Lower leg skin (tissue), 4 donors: Measurements from ENCODE around the gene CD164L2. TPM values are rescaled to one million over a fixed set of nuclear protein-coding genes. Genes with fewer than 3 reads are reported as not detected.
"Not testable (repeated sequence)": the region's sequence is repeated elsewhere in the genome, so short reads cannot be mapped to it uniquely, and the experiment has no call there.

Experiments
- DNase-seq, 2 donors: peaks; one replicate each; pipeline ENCODE4 v3.0.0-alpha.2; 2019; ENCODE audit warnings: low spot score in 2 of 2
- H3K4me3 ChIP-seq: fragments of 200-600 bp; sonication (generic); 2 replicates; pipeline ENCODE4 v1.5.1; 2017; ENCODE audit warnings: mild to moderate bottlenecking, low read depth; ENCODE audit not compliant: poor library complexity, severe bottlenecking
- POLR2A ChIP-seq, 2 donors: fragments of 450-650 bp; IDR thresholded peaks; one replicate each; pipeline ENCODE4 v1.6.1; 2016 to 2017; ENCODE audit warnings: antibody characterized with exemption in 2 of 2, mild to moderate bottlenecking in 1 of 2, moderate library complexity in 1 of 2
- WGBS, 2 donors: methylation state at CpG; one replicate each; pipeline ENCODE4 v1.1.5; 2018; 5-methylcytosine and 5-hydroxymethylcytosine counted together
- intact Hi-C: fragments of 100-400 bp; cut with DNase I; formaldehyde crosslinking; loops from one replicate; pipeline ENCODE4 v1.15.0; 2023; ENCODE audit warnings: low total_unique reads
- total RNA-seq, 4 donors: library from RNA; depleted of rRNA; stranded (reverse); fragments of >200 nt; gene quantifications; one replicate each; pipeline ENCODE4 v1.1.0, GENCODE V29; 2016
- TF ChIP-seq, protein P1 (sequence below), 3 donors: fragments of 450-650 bp; IDR thresholded peaks; one replicate each; pipeline ENCODE4 v1.5.1; 2016; ENCODE audit warnings: antibody characterized with exemption in 3 of 3, mild to moderate bottlenecking in 3 of 3, moderate library complexity in 2 of 3

Gene CD164L2
- total RNA-seq: 10 to 100 TPM in 2 of 4 donors, 1 to 10 TPM in 2; 4.3 to 12.0 (median 10.0) TPM

DNA sequence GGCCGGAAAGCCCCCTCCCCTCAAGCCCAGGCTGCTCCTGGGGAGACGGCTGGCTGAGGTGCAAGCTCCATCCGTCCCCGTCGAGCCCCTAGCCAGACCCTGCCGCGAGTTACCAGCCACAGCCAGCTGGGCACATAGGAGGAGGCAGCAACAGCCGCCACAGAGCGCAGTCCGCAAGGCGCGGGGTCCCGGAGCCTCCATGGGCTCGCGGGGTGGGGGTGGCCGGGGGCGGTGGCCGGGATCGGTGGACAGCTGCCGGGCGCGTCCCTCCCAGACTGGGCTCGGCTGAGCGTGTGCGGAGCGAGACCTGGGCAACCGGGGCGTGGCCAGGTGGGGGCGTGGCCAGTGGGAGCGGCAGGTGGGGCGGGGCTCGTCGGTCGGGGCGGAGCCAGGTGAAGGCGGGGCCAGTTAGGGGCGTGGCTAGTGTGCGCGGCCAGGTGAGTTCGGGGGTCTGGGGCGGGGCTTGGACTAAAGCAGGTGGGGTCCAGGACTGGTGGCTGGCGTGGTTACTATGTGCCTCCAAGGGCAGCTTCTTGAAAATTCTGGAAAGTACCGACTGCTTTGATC lies at the start of gene CD164L2:
CD164L2 (minus strand) TSS at position 295 of the 567 bp plus-strand sequence; CDS start at position 201, 94 bp downstream.
- no peak for TF ChIP-seq POLR2A (IDR thresholded peaks at IDR 0.05)
- TF ChIP-seq, protein P1, sequence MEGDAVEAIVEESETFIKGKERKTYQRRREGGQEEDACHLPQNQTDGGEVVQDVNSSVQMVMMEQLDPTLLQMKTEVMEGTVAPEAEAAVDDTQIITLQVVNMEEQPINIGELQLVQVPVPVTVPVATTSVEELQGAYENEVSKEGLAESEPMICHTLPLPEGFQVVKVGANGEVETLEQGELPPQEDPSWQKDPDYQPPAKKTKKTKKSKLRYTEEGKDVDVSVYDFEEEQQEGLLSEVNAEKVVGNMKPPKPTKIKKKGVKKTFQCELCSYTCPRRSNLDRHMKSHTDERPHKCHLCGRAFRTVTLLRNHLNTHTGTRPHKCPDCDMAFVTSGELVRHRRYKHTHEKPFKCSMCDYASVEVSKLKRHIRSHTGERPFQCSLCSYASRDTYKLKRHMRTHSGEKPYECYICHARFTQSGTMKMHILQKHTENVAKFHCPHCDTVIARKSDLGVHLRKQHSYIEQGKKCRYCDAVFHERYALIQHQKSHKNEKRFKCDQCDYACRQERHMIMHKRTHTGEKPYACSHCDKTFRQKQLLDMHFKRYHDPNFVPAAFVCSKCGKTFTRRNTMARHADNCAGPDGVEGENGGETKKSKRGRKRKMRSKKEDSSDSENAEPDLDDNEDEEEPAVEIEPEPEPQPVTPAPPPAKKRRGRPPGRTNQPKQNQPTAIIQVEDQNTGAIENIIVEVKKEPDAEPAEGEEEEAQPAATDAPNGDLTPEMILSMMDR (IDR thresholded peaks at IDR 0.05): no peak
- H3K4me3 ChIP-seq: peak within 1 kb of the TSS; percentile 12
- intact Hi-C loops: loop anchor here (10.0 kb wide), 1 partner anchor 48 kb away; no protein-coding TSS in a partner anchor
- peak in 1 of 2 donors; percentile 47 for DNase-seq
- WGBS, 2 donors: 14 to 18% methylated on average over 19 to 33 of the region's 43 CpGs

DNA sequence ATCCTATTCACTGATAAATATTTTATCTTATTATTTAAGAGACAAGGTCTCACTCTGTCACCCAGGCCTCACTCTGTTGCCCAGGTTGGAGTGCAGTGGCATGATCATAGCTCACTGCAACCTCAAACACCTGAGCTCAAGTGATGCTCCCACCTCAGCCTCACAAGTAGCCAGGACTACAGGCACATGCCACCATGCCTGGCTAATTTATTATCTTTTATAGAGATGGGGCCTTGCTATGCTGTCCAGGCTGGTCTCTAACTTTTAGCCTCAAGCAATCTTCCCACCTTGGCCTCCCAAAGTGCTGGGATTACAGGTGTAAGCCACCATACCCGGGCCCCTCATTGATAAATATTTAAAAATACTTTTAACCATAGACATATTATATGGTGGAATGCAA lies 49.6 kb upstream of the CD164L2 start:
- intact Hi-C loops: loop anchor here (10.0 kb wide), 1 partner anchor 52 kb away; no protein-coding TSS in a partner anchor
- not testable (repeated sequence) for H3K4me3 ChIP-seq, DNase-seq
- WGBS, 2 donors: 90 to 97% methylated on average over 1 of the region's 1 CpG

DNA sequence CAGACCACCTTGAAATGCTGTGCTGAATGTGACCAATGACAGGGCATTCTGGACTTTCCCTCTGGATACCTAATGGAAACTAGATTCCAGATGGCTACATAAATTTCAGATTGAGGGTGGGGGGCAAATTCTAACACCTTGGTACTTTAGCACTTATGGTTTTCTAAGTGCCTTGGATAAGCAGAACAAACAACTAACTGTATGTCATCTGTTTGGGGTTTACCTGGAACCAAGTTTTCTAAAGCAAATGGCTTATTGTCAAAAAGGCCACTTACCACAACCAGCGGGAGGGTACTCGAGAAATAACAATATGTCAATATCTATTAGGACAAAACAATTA lies 48.4 kb upstream of the CD164L2 start:
- H3K4me3 ChIP-seq: no peak overlapping the region
- no peak for TF ChIP-seq POLR2A (IDR thresholded peaks at IDR 0.05)
- TF ChIP-seq, protein P1 (IDR thresholded peaks at IDR 0.05): no peak
- WGBS, 2 donors: 90 to 96% methylated on average over 2 of the region's 2 CpGs
- intact Hi-C loops: loop anchor here (10.0 kb wide), 1 partner anchor 53 kb away; no protein-coding TSS in a partner anchor
- no peak for DNase-seq

DNA sequence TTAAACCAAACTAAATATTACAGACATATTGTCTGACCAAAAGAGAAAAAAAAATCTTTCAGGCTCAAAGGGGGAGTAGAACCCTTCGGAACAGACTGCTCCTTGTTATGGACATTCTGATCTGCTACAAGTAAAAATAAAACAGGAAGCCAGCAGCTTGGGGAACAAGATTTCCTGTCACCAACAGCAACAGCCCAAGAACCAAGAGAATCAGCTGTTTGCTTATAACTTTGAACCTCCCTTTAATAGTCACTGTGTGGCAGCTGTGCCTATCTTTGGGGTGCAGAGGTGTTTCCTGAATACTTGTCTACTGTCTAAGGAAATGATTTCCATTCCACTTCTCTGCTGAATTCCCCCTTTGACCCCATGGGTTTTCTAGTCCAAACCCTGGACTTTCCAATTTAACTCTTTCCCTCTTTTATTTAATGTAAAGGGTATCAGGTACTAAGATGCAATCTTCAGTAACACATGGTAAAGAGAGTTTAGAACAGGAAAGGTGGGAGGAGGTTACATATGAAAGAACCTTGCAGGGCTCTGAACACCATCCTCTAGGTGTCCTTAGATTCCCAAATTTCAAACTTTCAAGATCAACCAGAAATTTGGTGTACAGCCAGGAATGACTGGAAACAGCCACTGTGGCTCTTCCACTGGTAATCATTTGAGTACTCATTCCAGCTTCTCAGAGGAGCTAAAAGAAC lies 47.9 kb upstream of the CD164L2 start:
- no peak for TF ChIP-seq POLR2A (IDR thresholded peaks at IDR 0.05)
- WGBS, 2 donors: 20 to 27% methylated on average over 1 of the region's 1 CpG
- intact Hi-C loops: loop anchor here (10.0 kb wide), 1 partner anchor 54 kb away; no protein-coding TSS in a partner anchor
- H3K4me3 ChIP-seq: no peak overlapping the region
- no peak for DNase-seq

DNA sequence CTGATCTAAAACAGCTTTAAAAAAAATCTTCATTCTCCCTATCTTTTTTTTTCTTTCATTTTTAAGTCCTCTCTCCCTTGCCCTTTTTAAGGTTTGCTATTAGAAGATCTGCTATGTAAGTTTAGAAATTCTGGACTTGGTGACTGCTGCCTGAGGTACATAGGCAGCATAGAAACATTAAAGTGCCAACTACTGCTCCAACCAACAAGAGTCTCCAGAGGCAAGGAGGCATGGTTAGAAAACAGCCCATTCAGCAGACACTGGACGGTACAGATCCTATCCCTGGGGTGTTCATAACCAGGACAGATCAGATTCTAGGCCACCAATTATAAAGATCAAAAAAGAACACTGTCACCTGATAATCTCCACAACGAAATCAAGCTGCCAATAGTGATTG lies 45.9 kb upstream of the CD164L2 start:
- 11 to 13% methylated on average over 2 of the region's 2 CpGs for WGBS, 2 donors
- no peak for TF ChIP-seq POLR2A (IDR thresholded peaks at IDR 0.05)
- TF ChIP-seq, protein P1 (IDR thresholded peaks at IDR 0.05): no peak
- no peak overlapping the region for H3K4me3 ChIP-seq
- intact Hi-C loops: no loop called here
- DNase-seq: no peak

DNA sequence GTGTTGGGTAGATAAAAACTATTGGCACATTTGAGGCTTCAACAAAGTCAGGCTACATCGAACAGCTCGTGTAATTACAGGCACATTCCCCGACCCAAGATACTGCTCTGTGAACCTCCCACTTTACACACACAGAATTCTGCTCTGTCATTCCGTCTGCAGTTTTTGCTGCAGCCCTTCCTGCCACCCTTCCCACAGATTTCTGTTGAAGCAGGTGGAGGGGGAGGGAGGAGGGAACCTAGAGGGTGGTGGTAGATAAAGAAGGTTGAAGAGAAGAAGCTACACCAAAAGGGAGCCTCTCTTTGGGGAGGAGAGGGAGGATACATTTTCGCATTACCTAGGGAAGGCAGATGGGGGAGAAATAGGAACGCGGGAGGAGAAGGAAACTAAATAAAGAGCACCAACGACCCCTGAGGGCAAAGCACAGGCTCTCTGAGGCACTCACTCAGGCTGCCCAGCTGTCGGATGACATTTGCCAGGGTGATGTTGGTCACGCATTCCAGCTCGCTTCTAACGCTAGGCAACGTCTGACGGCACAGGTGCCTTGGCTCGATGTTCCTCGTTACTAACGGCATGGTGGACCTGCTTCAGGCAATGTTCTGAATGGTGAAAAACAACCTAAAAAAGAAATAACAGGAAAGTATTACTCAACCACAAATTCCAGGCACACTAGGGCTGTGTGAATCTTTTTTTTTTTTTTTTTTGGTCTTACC lies 45.3 kb upstream of the CD164L2 start:
- no peak for DNase-seq
- H3K4me3 ChIP-seq: no peak overlapping the region
- WGBS, 2 donors: 12 to 23% methylated on average over 17 of the region's 17 CpGs
- no peak for TF ChIP-seq POLR2A (IDR thresholded peaks at IDR 0.05)
- TF ChIP-seq, protein P1 (IDR thresholded peaks at IDR 0.05): no peak
- intact Hi-C loops: no loop called here
